Tibial nerve (tissue), 4 donors: ENCODE data around the gene UBTD1.

Experiments
- EP300 ChIP-seq, 2 donors: sonication (generic); formaldehyde crosslinking; IDR thresholded peaks; one replicate each; pipeline ENCODE4 v1.6.1; 2017; ENCODE audit warnings: antibody characterized with exemption in 2 of 2, mild to moderate bottlenecking in 1 of 2
- POLR2A ChIP-seq, 2 donors: fragments of 450-650 bp; IDR thresholded peaks; one replicate each; pipeline ENCODE4 v1.6.1; 2017; ENCODE audit warnings: antibody characterized with exemption in 2 of 2, mild to moderate bottlenecking in 2 of 2, moderate library complexity in 2 of 2
- TF ChIP-seq, protein P1 (sequence below), 5 experiments: fragments of 200-600 bp in 3 of 5; fragments of 450-650 bp in 2 of 5; sonication (generic) in 3 of 5; IDR thresholded peaks; one replicate each; pipeline ENCODE4 v1.5.1; 2016 to 2019; ENCODE audit warnings: antibody characterized with exemption in 5 of 5, mild to moderate bottlenecking in 3 of 5, moderate library complexity in 2 of 5

DNA sequence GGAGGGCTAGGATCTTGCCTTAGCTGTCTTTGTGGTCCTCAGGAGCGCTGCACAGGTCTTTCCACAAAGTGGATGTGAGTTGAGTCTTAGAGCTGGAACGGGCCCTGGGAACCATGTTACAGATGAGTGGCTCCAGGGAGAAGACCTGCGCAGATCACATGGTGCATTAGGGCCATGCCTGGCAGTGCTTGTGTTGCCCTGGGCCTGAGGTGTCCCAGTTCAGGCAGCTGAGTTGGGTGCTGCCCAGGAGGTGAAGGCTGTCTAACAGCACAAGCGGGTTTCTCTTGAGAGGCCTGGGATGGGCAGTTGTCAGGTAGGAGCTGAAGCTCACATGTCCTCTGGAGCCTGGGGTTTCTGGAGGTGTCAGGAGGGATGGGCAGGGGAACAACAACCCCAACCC, 40.1 kb downstream of the UBTD1 start:
- TF ChIP-seq, protein P1, sequence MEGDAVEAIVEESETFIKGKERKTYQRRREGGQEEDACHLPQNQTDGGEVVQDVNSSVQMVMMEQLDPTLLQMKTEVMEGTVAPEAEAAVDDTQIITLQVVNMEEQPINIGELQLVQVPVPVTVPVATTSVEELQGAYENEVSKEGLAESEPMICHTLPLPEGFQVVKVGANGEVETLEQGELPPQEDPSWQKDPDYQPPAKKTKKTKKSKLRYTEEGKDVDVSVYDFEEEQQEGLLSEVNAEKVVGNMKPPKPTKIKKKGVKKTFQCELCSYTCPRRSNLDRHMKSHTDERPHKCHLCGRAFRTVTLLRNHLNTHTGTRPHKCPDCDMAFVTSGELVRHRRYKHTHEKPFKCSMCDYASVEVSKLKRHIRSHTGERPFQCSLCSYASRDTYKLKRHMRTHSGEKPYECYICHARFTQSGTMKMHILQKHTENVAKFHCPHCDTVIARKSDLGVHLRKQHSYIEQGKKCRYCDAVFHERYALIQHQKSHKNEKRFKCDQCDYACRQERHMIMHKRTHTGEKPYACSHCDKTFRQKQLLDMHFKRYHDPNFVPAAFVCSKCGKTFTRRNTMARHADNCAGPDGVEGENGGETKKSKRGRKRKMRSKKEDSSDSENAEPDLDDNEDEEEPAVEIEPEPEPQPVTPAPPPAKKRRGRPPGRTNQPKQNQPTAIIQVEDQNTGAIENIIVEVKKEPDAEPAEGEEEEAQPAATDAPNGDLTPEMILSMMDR (IDR thresholded peaks at IDR 0.05): no peak
- no peak for TF ChIP-seq POLR2A (IDR thresholded peaks at IDR 0.05)
- no peak for TF ChIP-seq EP300 (IDR thresholded peaks at IDR 0.05)
